Activated CD8-positive, alpha-beta memory T cell treated with anti-CD3 and anti-CD28 coated beads, Interleukin-2, amount 50 U/mL, for 24 hours (primary cell): ENCODE data around the gene SUPT20HL2.
"Not testable (repeated sequence)": the region's sequence is repeated elsewhere in the genome, so short reads cannot be mapped to it uniquely, and the experiment has no call there.

Experiments
- DNase-seq: peaks from one replicate; pipeline ENCODE4 v3.0.0-alpha.2; 2020; ENCODE audit errors: extremely low read depth

SUPT20HL2 gene

GRCh38 chrX:24309580-24310374 lies 4.1 kb downstream of the SUPT20HL2 start:
- DNase-seq, result not testable (repeated sequence)

GRCh38 chrX:24308803-24309202 lies 5.1 kb downstream of the SUPT20HL2 start:
- not testable (repeated sequence) for DNase-seq

GRCh38 chrX:24306440-24306839 lies 7.4 kb downstream of the SUPT20HL2 start:
- DNase-seq, result no peak

- DNase-seq, result no peak
Observed at GRCh38 chrX:24305905-24306304, 8.0 kb downstream of the SUPT20HL2 start.

GRCh38 chrX:24301806-24302205 lies 12.1 kb downstream of the SUPT20HL2 start:
- DNase-seq, result no peak

GRCh38 chrX:24301060-24301459 lies 12.8 kb downstream of the SUPT20HL2 start:
- no peak for DNase-seq

- DNase-seq, result no peak
Observed at GRCh38 chrX:24298191-24298590, 15.7 kb downstream of the SUPT20HL2 start.

GRCh38 chrX:24294619-24295018 lies 19.2 kb downstream of the SUPT20HL2 start:
- DNase-seq, result no peak

- DNase-seq, result no peak
Observed at GRCh38 chrX:24293412-24293811, 20.5 kb downstream of the SUPT20HL2 start.

GRCh38 chrX:24292353-24292752 lies 21.5 kb downstream of the SUPT20HL2 start:
- no peak for DNase-seq

- DNase-seq, result no peak
Observed at GRCh38 chrX:24285082-24285481, 28.8 kb downstream of the SUPT20HL2 start.

- DNase-seq, result no peak
Observed at GRCh38 chrX:24283127-24283794, 30.6 kb downstream of the SUPT20HL2 start.

GRCh38 chrX:24282381-24283126 lies 31.3 kb downstream of the SUPT20HL2 start:
- DNase-seq, result no peak

- DNase-seq, result no peak
Observed at GRCh38 chrX:24277405-24277804, 36.5 kb downstream of the SUPT20HL2 start.

GRCh38 chrX:24276015-24276414 lies 37.9 kb downstream of the SUPT20HL2 start:
- DNase-seq, result no peak

- DNase-seq, result no peak
Observed at GRCh38 chrX:24271262-24271661, 42.6 kb downstream of the SUPT20HL2 start.

GRCh38 chrX:24268786-24269185 lies 45.1 kb downstream of the SUPT20HL2 start:
- DNase-seq, result no peak

GRCh38 chrX:24266996-24267395 lies 46.9 kb downstream of the SUPT20HL2 start:
- no peak for DNase-seq

- DNase-seq, result no peak
Observed at GRCh38 chrX:24264383-24264782, 49.5 kb downstream of the SUPT20HL2 start.

- no peak for DNase-seq
Observed at GRCh38 chrX:24262309-24262708, 51.6 kb downstream of the SUPT20HL2 start.
